Tongue (tissue), 2 donors: ENCODE results near the gene DIP2C. TPM values are rescaled to one million over a fixed set of nuclear protein-coding genes. Genes with fewer than 3 reads are reported as not detected.
"Not testable (repeated sequence)": the region's sequence is repeated elsewhere in the genome, so short reads cannot be mapped to it uniquely, and the experiment has no call there.

Source experiments
- DNase-seq: peaks from one replicate; pipeline ENCODE4 v3.0.0-alpha.2; 2015
- total RNA-seq: library from RNA; depleted of rRNA; stranded (reverse); fragments of >200 nt; gene quantifications from one replicate; pipeline ENCODE4 v1.2.3, GENCODE V29; 2014

The DIP2C gene
- total RNA-seq, 1 donor from 2014 or later, result 39.0 TPM

- not testable (repeated sequence) for DNase-seq
Measured at GRCh38 chr10:323046-323445, 366.4 kb downstream of the DIP2C start.

DNA sequence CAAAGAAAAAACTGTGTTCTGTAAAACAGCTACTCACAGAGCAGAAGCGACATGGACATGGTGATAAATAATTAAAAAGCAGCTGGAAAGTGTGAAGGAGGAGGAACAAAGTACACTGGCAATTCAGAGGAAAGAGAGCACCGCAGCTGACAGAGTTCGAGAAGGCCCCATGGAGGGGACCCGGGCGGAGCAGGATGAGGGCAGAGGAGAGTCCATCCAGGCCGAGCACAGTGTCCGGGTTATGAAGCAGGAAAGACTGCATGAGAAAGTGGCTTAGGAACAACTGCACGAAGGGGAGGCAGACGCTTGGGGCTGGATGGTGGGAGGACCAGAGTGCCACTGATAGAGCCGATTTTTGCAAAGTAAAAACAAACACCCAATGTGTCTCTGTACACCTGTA, 368.7 kb downstream of the DIP2C start:
- no peak for DNase-seq

GRCh38 chr10:317926-318325, 371.5 kb downstream of the DIP2C start:
- DNase-seq, result no peak

GRCh38 chr10:317271-317769, 372.1 kb downstream of the DIP2C start:
- peak; percentile 86 for DNase-seq

GRCh38 chr10:316390-316789, 373.1 kb downstream of the DIP2C start:
- no peak for DNase-seq

GRCh38 chr10:314871-315270, 374.6 kb downstream of the DIP2C start:
- DNase-seq, result no peak

- no peak for DNase-seq
Measured at GRCh38 chr10:314381-314780, 375.1 kb downstream of the DIP2C start.

DNA sequence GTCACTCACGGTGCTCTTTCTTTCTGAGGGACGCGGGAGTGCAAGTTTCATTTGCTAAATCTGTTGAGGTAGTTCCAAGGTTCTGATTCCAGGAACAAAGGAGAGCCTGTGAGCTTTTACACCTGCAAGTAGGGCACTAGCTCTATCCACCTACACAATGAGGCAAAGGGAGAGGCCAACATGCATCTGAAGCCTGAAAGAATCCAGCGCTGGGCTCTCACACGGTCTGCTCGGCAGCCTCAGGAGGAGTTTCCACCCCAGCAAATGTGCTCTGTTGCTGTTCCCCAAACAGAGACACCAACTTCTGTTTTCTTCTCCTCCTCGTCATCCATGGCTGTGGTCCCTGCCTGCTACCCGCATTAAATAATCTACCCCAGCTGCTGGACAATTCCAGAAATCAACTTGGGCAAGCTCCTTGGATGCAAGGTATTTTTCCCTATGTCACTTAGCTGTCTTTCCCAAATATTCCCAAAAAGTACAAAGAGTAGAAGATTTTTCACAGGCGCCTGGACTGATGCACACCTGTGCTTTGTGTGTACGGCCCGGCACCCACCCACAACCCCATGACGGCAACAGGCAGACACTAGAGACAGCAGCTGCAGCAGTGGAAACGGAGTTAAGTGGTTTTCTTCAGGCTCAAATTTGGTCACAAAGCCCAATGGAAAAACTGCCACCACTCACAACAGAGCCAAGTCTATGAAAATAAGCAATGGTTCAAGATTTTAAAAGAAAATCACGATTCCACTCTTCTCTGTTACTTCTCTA, 377.4 kb downstream of the DIP2C start:
- peak; percentile 47 for DNase-seq

GRCh38 chr10:310976-311639, 378.4 kb downstream of the DIP2C start:
- DNase-seq, result no peak

DNA sequence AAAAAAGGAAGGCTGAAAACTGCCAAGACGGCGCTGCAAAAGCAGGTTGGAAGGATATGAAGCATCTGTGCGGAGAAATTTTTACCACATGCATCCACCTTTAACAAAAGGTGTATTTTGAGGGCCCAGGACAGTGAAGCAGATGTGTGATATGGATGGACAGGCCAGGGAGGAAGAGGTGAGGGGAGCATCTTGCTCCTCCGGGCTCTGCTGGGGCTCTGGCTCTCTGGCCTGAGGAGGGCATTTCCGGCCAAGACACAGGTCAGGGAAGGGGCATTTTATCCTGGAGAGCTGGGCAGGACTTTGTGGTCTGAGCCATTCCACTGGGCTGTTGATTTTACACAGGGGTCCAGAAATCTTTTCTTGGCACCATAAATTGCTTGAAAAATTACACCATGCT, 379.1 kb downstream of the DIP2C start:
- no peak for DNase-seq

DNA sequence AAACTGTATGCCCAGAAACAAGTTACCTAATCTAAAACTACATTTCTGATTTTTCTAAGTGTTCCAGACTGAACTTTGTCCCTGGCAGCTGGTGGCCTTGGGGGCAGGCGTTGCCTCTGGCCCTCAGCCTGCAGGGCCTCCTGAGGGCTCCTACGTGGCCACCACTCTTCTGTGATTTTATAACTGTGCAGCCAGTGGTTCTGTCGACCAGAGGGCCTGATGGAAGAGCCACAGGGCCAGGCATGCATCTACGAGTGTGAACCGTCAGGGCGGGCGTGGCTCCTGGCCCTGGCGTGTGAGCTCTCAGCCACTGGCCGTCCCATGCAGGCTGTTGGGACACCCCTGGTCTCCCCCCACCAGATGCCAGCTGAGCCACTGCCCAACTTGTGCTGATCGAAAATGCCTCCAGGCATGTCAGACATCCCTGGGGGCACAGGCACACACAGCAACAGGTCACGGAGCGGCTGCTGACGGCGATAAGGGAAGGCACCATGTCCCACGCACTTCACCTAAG, 380.8 kb downstream of the DIP2C start:
- no peak for DNase-seq

DNA sequence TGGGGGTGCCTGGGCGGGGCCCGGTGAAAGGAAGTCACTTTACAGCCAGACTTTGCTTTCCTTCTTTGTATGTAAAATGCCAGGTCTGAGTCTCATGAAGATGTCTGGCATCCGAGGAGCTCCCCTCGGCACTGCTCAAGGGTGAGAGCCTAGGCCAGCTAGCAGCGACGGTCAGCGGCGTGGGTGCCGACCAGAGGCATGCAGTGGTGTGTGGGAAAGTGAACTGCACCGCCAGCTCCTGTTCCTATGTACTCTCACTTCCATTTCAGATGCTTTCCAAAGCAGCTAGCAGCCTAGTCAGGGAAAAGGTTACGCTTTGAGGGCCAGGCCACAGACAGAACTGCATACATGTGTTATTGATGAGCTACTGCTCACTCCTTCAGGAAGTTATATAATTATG, 381.4 kb downstream of the DIP2C start:
- no peak for DNase-seq

DNA sequence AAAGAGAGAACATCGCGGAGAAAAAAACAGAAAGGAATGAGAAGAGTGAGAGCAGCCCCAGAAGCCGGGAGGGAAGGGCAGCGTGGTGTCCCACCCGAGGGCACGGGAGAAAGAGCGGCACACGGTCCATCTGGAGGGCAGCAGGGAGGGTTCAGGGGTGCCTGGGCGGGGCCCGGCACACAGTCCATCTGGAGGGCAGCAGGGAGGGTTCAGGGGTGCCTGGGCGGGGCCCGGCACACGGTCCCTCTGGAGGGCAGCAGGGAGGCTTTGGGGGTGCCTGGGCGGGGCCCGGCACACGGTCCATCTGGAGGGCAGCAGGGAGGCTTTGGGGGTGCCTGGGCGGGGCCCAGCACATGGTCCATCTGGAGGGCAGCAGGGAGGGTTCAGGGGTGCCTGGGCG, 381.8 kb downstream of the DIP2C start:
- no peak for DNase-seq

- peak; percentile 69 for DNase-seq
Measured at GRCh38 chr10:306675-307185, 382.7 kb downstream of the DIP2C start.

GRCh38 chr10:306007-306674, 383.3 kb downstream of the DIP2C start:
- no peak for DNase-seq

DNA sequence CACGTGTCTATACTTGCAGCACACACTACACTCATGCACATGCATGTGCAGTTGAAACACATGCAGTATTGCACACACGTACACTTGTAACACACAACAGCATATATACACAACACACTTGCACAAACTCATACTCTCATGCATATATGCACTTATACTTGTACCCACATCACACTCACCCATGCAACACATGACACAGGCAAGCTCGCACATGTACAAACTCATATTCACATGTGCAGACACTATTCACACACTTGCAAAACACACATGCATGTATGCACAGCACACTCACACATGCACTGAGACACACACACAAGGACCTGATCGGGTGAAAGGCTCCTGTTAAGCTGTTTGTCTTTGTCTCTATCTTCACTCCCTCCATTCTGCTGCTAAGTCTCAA, 384.4 kb downstream of the DIP2C start:
- no peak for DNase-seq

DNA sequence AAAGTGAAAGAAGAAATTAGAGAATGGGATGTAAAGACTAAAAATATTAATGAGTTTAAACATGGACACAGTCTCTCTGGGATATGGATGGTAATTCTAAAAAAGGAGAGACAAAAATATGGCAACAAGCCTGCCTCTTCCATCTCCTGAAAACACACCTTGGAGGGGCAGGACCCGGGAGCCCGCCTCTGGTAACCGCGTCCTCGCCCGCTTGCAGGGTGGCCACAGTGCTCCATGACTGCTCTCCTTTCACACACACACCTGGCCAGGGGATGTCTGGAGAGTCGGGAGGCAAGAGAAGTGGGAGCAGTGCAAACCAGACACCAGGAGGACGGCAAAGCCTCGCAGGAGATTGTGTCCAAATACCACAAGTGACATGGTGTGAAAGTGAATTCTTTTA, 387.9 kb downstream of the DIP2C start:
- DNase-seq, result no peak

DNA sequence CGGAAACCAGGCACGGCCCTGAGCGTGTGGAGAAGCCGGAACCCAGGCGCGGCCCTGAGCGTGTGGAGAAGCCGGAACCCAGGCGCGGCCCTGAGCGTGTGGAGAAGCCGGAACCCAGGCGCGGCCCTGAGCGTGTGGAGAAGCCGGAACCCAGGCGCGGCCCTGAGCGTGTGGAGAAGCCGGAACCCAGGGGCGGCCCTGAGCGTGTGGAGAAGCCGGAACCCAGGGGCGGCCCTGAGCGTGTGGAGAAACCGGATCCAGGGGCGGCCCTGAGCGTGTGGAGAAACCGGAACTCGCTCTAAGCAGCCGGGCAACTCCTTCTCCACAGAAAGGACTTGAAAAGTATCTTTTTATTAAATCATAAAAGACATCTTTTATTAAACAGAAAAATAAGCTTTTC, 388.9 kb downstream of the DIP2C start:
- DNase-seq, result not testable (repeated sequence)

GRCh38 chr10:299969-300368, 389.5 kb downstream of the DIP2C start:
- DNase-seq, result no peak

DNA sequence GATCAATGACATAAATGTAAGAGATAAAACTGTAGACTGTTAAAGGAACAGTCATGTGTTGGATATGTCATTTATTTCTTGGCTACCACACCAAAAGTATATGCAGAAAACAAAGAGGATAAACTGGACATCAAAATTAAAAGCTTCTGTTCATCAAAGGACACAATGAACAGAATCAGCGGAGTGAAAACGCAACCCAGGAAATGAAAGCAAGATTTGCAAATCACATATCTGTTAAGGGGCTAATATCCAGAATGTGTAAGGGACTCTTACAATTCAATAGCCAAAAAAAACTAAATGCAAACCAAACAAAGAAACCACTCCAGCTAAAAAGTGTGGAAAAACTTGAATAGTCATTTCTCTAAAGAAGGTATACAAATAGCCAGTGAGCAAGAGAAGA, 390.0 kb downstream of the DIP2C start:
- DNase-seq, result no peak

DNA sequence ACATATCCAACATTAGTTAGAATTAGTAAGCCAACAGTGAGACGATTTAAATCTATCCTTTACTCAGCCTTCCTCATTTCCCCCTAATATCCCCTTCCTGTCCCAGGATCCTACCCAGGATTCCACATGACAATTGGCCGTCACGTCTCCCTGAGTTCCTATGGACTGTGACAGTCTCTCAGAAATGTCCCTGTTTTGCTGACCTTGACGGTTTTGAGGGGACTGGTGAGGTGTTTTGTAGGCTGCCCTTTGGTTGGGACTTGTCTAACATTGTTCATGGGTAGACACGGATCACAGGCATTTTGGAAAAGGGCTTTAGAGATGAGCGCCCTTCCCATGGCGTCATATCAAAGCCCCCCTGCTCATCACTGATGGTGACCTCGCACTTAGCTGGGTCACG, 391.4 kb downstream of the DIP2C start:
- no peak for DNase-seq

DNA sequence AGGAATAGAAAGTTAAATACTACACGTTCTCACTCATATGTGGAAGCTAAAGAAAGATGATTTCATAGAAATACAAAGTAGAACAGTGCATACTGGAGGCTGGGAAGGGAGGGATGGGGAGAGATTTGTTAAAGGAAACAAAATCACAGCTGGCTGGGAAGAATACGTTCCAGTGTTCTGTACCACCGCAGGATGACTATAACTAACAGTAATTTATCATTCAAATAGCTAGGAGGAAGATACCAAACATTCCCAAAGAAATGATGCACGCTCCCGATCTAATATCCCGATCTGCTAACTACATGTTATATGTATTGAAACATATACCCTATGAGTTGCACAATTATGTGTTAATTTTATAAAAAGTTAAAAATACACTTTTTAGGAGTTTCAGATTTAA, 391.9 kb downstream of the DIP2C start:
- no peak for DNase-seq

GRCh38 chr10:293636-294035, 395.8 kb downstream of the DIP2C start:
- DNase-seq, result no peak
